Muscle of arm (tissue), 14 donors: Measurements from ENCODE around the gene OR8H3. TPM values are rescaled to one million over a fixed set of nuclear protein-coding genes. Genes with fewer than 3 reads are reported as not detected.
"Not testable (repeated sequence)": the region's sequence is repeated elsewhere in the genome, so short reads cannot be mapped to it uniquely, and the experiment has no call there.

Source experiments
- DNase-seq: peaks from one replicate; pipeline ENCODE4 v3.0.0-alpha.2; 2013
- long read RNA-seq, 11 donors: transcript quantifications; one replicate each; lab custom pipeline, GENCODE V29; 2026
- polyA plus RNA-seq, 12 donors: library from polyadenylated mRNA; unstranded; fragments of 120-200 nt; gene quantifications; one replicate each; pipeline ENCODE4 v1.2.1, GENCODE V29; 2013; ENCODE audit not compliant: insufficient read length in 12 of 12

OR8H3 gene
- polyA plus RNA-seq: not detected
- long read RNA-seq, donor 1: 0 reads
- long read RNA-seq, donor 2: 0 reads
- long read RNA-seq, donor 3: 0 reads
- long read RNA-seq, donor 4: 0 reads
- long read RNA-seq, donor 5: 0 reads
- long read RNA-seq, donor 6: 0 reads
- long read RNA-seq, donor 7: 0 reads
- long read RNA-seq, donor 8: 0 reads
- long read RNA-seq, donor 9: 0 reads
- long read RNA-seq, donor 10: 0 reads
- long read RNA-seq, donor 11: 0 reads

GRCh38 chr11:56122073-56122472, at the start of gene OR8H3:
TSS of gene OR8H3 (plus strand) at chr11:56122373. CDS start at chr11:56122373, 0 bp downstream.
- DNase-seq: no peak

- no peak for DNase-seq
These were observed 32.5 kb upstream of the OR8H3 start for GRCh38 chr11:56089697-56090096.

- DNase-seq: no peak
These were observed 29.2 kb upstream of the OR8H3 start, which contains the start of gene OR8I2 for GRCh38 chr11:56093008-56093407. TSS of gene OR8I2 (plus strand) at chr11:56093308. CDS start at chr11:56093308, 0 bp downstream.

GRCh38 chr11:56103210-56103737, 18.9 kb upstream of the OR8H3 start, which contains the start of gene OR8H2:
TSS of gene OR8H2 (plus strand) at chr11:56103687. CDS start at chr11:56105043, 1,356 bp downstream.
- DNase-seq: no peak

- no peak for DNase-seq
These were observed 18.0 kb downstream of the OR8H3 start, which contains the start of gene OR8J3 for GRCh38 chr11:56140151-56140661. TSS of gene OR8J3 (minus strand) at chr11:56140201. CDS start at chr11:56137718, 2,483 bp downstream.

- DNase-seq: not testable (repeated sequence)
These were observed 21.5 kb downstream of the OR8H3 start for GRCh38 chr11:56143681-56144080.

GRCh38 chr11:56151376-56151775, 29.2 kb downstream of the OR8H3 start:
- DNase-seq: no peak

- no peak for DNase-seq
These were observed 30.2 kb downstream of the OR8H3 start for GRCh38 chr11:56152333-56152732.

- DNase-seq: no peak
These were observed 38.0 kb downstream of the OR8H3 start, which contains the start of gene OR8K5 for GRCh38 chr11:56160217-56160616. TSS of gene OR8K5 (minus strand) at chr11:56160317. CDS start at chr11:56160317, 0 bp downstream.

- DNase-seq: no peak
These were observed 41.6 kb downstream of the OR8H3 start for GRCh38 chr11:56163804-56164203.

- no peak for DNase-seq
These were observed 50.2 kb downstream of the OR8H3 start for GRCh38 chr11:56172256-56172830.

Other genes starting within 250 kb of the OR8H3 start
- gene TRIM51, start 239.1 kb upstream of the OR8H3 start, polyA plus RNA-seq: not detected
- not detected for gene OR5W2, start 207.8 kb upstream of the OR8H3 start, polyA plus RNA-seq
- not detected for gene OR5I1, start 186.0 kb upstream of the OR8H3 start, polyA plus RNA-seq
- gene OR10AG1, start 152.4 kb upstream of the OR8H3 start, polyA plus RNA-seq: not detected
- not detected for gene OR5F1, start 127.7 kb upstream of the OR8H3 start, polyA plus RNA-seq
- under 1 TPM in 5 of 12 donors, not detected in 7; 0.01 to 0.07 (median 0.03) TPM for gene OR5AS1, start 94.7 kb upstream of the OR8H3 start, polyA plus RNA-seq
- gene OR8I2, start 29.1 kb upstream of the OR8H3 start, polyA plus RNA-seq: not detected
- under 1 TPM in 1 of 12 donors, not detected in 11; 0.05 TPM for gene OR8H2, start 18.7 kb upstream of the OR8H3 start, polyA plus RNA-seq
- not detected for gene OR8J3, start 17.8 kb downstream of the OR8H3 start, polyA plus RNA-seq
- gene OR8K5, start 37.9 kb downstream of the OR8H3 start, polyA plus RNA-seq: not detected
- gene OR5J2, start 54.2 kb downstream of the OR8H3 start, polyA plus RNA-seq: not detected
- not detected for gene OR5T2, start 111.9 kb downstream of the OR8H3 start, polyA plus RNA-seq
- not detected for gene OR5T3, start 129.9 kb downstream of the OR8H3 start, polyA plus RNA-seq
- gene OR5T1, start 151.8 kb downstream of the OR8H3 start, polyA plus RNA-seq: not detected
- gene OR8H1, start 169.9 kb downstream of the OR8H3 start, polyA plus RNA-seq: not detected
- gene OR8K3, start 192.8 kb downstream of the OR8H3 start, polyA plus RNA-seq: not detected
- gene OR8K1, start 223.7 kb downstream of the OR8H3 start, polyA plus RNA-seq: not detected
- gene OR8J1, start 231.9 kb downstream of the OR8H3 start, polyA plus RNA-seq: not detected